ENCODE results near the gene DEK.

DEK gene

GRCh38 chr6:18265787-18266522 is 1.6 kb upstream of the DEK start:
- no peak for DNase-seq

- peak; percentile 35 to 44 for DNase-seq
Observed at GRCh38 chr6:18264923-18265377, 620 bp upstream of the DEK start.

- peak; percentile 14 to 32 for DNase-seq
Observed at GRCh38 chr6:18263418-18264218, 712 bp downstream of the DEK start.

- DNase-seq, result peak; percentile 25 to 47
Observed at GRCh38 chr6:18262702-18263417, 1.5 kb downstream of the DEK start.

GRCh38 chr6:18261877-18262276 is 2.5 kb downstream of the DEK start:
- DNase-seq, result no peak

GRCh38 chr6:18260448-18261106 is 3.8 kb downstream of the DEK start:
- peak; percentile 19 to 24 for DNase-seq

GRCh38 chr6:18259675-18260447 is 4.5 kb downstream of the DEK start:
- DNase-seq, result no peak

GRCh38 chr6:18254793-18255192 is 9.5 kb downstream of the DEK start:
- no peak for DNase-seq

GRCh38 chr6:18253635-18254034 is 10.7 kb downstream of the DEK start:
- no peak for DNase-seq

- no peak for DNase-seq
Observed at GRCh38 chr6:18249271-18249670, 15.1 kb downstream of the DEK start.

- no peak for DNase-seq
Observed at GRCh38 chr6:18248698-18249097, 15.6 kb downstream of the DEK start.

GRCh38 chr6:18247002-18247401 is 17.3 kb downstream of the DEK start:
- no peak for DNase-seq

- DNase-seq, result no peak
Observed at GRCh38 chr6:18246205-18246604, 18.1 kb downstream of the DEK start.

GRCh38 chr6:18245642-18246041 is 18.7 kb downstream of the DEK start:
- DNase-seq, result no peak

- no peak for DNase-seq
Observed at GRCh38 chr6:18245079-18245478, 19.3 kb downstream of the DEK start.

- DNase-seq, result no peak
Observed at GRCh38 chr6:18244251-18244650, 20.1 kb downstream of the DEK start.

- no peak for DNase-seq
Observed at GRCh38 chr6:18243302-18243893, 20.9 kb downstream of the DEK start.

- DNase-seq, result no peak
Observed at GRCh38 chr6:18242062-18242851, 22.1 kb downstream of the DEK start.

GRCh38 chr6:18241208-18242038 is 22.9 kb downstream of the DEK start:
- no peak for DNase-seq

- DNase-seq, result no peak
Observed at GRCh38 chr6:18240230-18240629, 24.1 kb downstream of the DEK start.

Measured in Kasumi-1 (cell line).